ENCODE results near the gene LRMDA. TPM values are rescaled to one million over a fixed set of nuclear protein-coding genes. Genes with fewer than 3 reads are reported as not detected.

The LRMDA gene
- total and polyA plus RNA-seq, 2 of the 8 experiments (the other 6 are each of a cell fraction or from before 2014, with no cell fraction given) = 0.86 to 2.8 TPM

GRCh38 chr10:75480374-75480773 is 49.0 kb downstream of the LRMDA start (continued):
- no peak for TF ChIP-seq CHD7 (IDR thresholded peaks at IDR 0.05; ENCODE audit: insufficient replicate concordance, low read length)
- TF ChIP-seq RFX5 (IDR thresholded peaks at IDR 0.05; ENCODE audit: borderline replicate concordance, low read depth, low read length) = no peak
- TF ChIP-seq SP4 (IDR thresholded peaks at IDR 0.05; ENCODE audit: low read length) = no peak
- no peak for TF ChIP-seq TBP (IDR thresholded peaks at IDR 0.05; ENCODE audit: low read depth, low read length)
- no peak for TF ChIP-seq ASH2L (IDR thresholded peaks at IDR 0.05; ENCODE audit: low read length)
- no peak for TF ChIP-seq RXRA (IDR thresholded peaks at IDR 0.05; ENCODE audit: insufficient read depth, low read depth, low read length)
- no peak for TF ChIP-seq NANOG (IDR thresholded peaks at IDR 0.05; ENCODE audit: insufficient read depth, low read depth, low read length, poor library complexity, severe bottlenecking)
- no peak for TF ChIP-seq BRCA1 (IDR thresholded peaks at IDR 0.05; ENCODE audit: low read depth, low read length)
